Measurements from ENCODE around the gene VPS8.

VPS8 gene

DNA sequence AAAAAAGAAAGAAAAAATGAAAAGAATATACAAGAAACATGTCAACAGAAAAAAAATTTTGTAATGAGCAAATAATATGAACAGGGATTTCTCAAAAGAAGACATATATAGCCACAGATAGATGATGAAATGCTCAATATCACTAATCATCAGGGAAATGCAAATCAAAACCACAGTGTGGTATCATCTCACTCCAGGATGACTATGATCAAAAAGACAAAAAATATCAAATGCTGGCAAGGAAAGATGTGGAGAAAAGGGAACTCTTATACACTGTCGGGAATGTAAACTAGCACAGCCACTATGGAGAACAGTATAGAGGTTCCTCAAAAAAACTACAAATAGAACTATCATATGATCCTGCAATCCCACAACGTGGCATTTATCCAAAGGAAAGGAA, 246.8 kb downstream of the VPS8 start:
- TF ChIP-seq, protein P1, sequence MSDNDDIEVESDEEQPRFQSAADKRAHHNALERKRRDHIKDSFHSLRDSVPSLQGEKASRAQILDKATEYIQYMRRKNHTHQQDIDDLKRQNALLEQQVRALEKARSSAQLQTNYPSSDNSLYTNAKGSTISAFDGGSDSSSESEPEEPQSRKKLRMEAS (IDR thresholded peaks at IDR 0.05) = no peak
- no peak for TF ChIP-seq TAF1 (IDR thresholded peaks at IDR 0.05; ENCODE audit: low read depth)
- TF ChIP-seq CEBPB (IDR thresholded peaks at IDR 0.05) = no peak
- no peak for TF ChIP-seq EP300 (IDR thresholded peaks at IDR 0.05; ENCODE audit: borderline replicate concordance)
- TF ChIP-seq ZBTB7A (IDR thresholded peaks at IDR 0.05; ENCODE audit: low read depth) = no peak
- TF ChIP-seq USF1 (IDR thresholded peaks at IDR 0.05) = no peak
- TF ChIP-seq CREB1 (IDR thresholded peaks at IDR 0.05; ENCODE audit: low read depth) = no peak
- TF ChIP-seq NFIC (IDR thresholded peaks at IDR 0.05) = no peak
- no peak for TF ChIP-seq TEAD4 (IDR thresholded peaks at IDR 0.05)
- TF ChIP-seq, protein P2, sequence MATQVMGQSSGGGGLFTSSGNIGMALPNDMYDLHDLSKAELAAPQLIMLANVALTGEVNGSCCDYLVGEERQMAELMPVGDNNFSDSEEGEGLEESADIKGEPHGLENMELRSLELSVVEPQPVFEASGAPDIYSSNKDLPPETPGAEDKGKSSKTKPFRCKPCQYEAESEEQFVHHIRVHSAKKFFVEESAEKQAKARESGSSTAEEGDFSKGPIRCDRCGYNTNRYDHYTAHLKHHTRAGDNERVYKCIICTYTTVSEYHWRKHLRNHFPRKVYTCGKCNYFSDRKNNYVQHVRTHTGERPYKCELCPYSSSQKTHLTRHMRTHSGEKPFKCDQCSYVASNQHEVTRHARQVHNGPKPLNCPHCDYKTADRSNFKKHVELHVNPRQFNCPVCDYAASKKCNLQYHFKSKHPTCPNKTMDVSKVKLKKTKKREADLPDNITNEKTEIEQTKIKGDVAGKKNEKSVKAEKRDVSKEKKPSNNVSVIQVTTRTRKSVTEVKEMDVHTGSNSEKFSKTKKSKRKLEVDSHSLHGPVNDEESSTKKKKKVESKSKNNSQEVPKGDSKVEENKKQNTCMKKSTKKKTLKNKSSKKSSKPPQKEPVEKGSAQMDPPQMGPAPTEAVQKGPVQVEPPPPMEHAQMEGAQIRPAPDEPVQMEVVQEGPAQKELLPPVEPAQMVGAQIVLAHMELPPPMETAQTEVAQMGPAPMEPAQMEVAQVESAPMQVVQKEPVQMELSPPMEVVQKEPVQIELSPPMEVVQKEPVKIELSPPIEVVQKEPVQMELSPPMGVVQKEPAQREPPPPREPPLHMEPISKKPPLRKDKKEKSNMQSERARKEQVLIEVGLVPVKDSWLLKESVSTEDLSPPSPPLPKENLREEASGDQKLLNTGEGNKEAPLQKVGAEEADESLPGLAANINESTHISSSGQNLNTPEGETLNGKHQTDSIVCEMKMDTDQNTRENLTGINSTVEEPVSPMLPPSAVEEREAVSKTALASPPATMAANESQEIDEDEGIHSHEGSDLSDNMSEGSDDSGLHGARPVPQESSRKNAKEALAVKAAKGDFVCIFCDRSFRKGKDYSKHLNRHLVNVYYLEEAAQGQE (IDR thresholded peaks at IDR 0.05; ENCODE audit: low read depth) = no peak
- TF ChIP-seq RAD21 (IDR thresholded peaks at IDR 0.05; ENCODE audit: low read depth) = no peak
- TF ChIP-seq EGR1 (IDR thresholded peaks at IDR 0.05) = no peak
- no peak for TF ChIP-seq YY1 (IDR thresholded peaks at IDR 0.05; ENCODE audit: low read depth)
- TF ChIP-seq TCF12 (IDR thresholded peaks at IDR 0.05; ENCODE audit: low read depth) = no peak
- no peak for TF ChIP-seq FOXM1 (IDR thresholded peaks at IDR 0.05; ENCODE audit: borderline replicate concordance, low read depth)

- no peak for TF ChIP-seq TEAD4 (IDR thresholded peaks at IDR 0.05)
- no peak for TF ChIP-seq EP300 (IDR thresholded peaks at IDR 0.05; ENCODE audit: borderline replicate concordance)
- TF ChIP-seq NFIC (IDR thresholded peaks at IDR 0.05) = no peak
- no peak for TF ChIP-seq CEBPB (IDR thresholded peaks at IDR 0.05)
- no peak for TF ChIP-seq EGR1 (IDR thresholded peaks at IDR 0.05)
- no peak for TF ChIP-seq USF1 (IDR thresholded peaks at IDR 0.05)
- no peak for TF ChIP-seq YY1 (IDR thresholded peaks at IDR 0.05; ENCODE audit: low read depth)
- no peak for TF ChIP-seq FOXM1 (IDR thresholded peaks at IDR 0.05; ENCODE audit: borderline replicate concordance, low read depth)
- TF ChIP-seq, protein P2 (IDR thresholded peaks at IDR 0.05; ENCODE audit: low read depth) = no peak
- TF ChIP-seq RAD21 (IDR thresholded peaks at IDR 0.05; ENCODE audit: low read depth) = no peak
- TF ChIP-seq, protein P1 (IDR thresholded peaks at IDR 0.05) = no peak
- no peak for TF ChIP-seq TCF12 (IDR thresholded peaks at IDR 0.05; ENCODE audit: low read depth)
Measured at GRCh38 chr3:185059766-185060165, 247.8 kb downstream of the VPS8 start.

- TF ChIP-seq USF1 (IDR thresholded peaks at IDR 0.05) (no peak), TAF1 (IDR thresholded peaks at IDR 0.05; ENCODE audit: low read depth) (no peak), TEAD4 (IDR thresholded peaks at IDR 0.05) (no peak)
- TF ChIP-seq, protein P1 (IDR thresholded peaks at IDR 0.05) = no peak
Measured at GRCh38 chr3:185060655-185061054, 248.7 kb downstream of the VPS8 start.

DNA sequence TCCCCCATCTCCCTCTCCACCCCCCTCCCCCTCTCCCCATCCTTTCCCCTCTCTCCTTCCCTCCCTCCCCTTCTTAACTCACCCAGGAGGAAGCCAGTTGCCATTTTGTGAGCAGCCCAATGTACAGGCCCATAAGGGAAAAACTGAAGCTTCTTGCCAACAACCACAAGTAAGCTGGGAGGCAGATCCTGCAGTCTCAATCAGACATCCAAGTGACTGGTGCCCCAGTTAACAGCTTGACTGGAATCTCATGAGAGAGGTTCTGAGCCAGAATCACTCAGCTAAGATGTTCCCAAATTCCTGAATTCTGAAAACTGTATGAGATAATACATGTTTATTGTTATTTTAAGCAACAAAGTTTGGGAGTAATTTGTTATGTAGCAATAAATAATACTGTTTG, 250.2 kb downstream of the VPS8 start:
- no peak for TF ChIP-seq TEAD4 (IDR thresholded peaks at IDR 0.05)
- TF ChIP-seq TAF1 (IDR thresholded peaks at IDR 0.05; ENCODE audit: low read depth) = no peak

GRCh38 chr3:185063431-185063830, 251.5 kb downstream of the VPS8 start:
- TF ChIP-seq TEAD4 (IDR thresholded peaks at IDR 0.05) (no peak), EGR1 (IDR thresholded peaks at IDR 0.05) (no peak), YY1 (IDR thresholded peaks at IDR 0.05; ENCODE audit: low read depth) (no peak), CEBPB (IDR thresholded peaks at IDR 0.05) (no peak), FOXM1 (IDR thresholded peaks at IDR 0.05; ENCODE audit: borderline replicate concordance, low read depth) (no peak), ZBTB7A (IDR thresholded peaks at IDR 0.05; ENCODE audit: low read depth) (no peak), TAF1 (IDR thresholded peaks at IDR 0.05; ENCODE audit: low read depth) (no peak), USF1 (IDR thresholded peaks at IDR 0.05) (no peak), NFIC (IDR thresholded peaks at IDR 0.05) (no peak)
- TF ChIP-seq, protein P2 (IDR thresholded peaks at IDR 0.05; ENCODE audit: low read depth) = no peak
- TF ChIP-seq, protein P1 (IDR thresholded peaks at IDR 0.05) = no peak
